ENCODE data around the gene ARFRP1. TPM values are rescaled to one million over a fixed set of nuclear protein-coding genes. Genes with fewer than 3 reads are reported as not detected.

ARFRP1 gene
- total and polyA plus RNA-seq, 2 experiments from 2014 or later: 16.7 to 24.6 TPM

GRCh38 chr20:63700199-63701050 is 7.4 kb downstream of the ARFRP1 start:
- Histone ChIP-seq H3K4me2 (no peak overlapping the region), H3K27me3 (ENCODE audit: insufficient read depth) (no peaks in the 10 kb centered on the region), H3K4me1 (ENCODE audit: insufficient read depth) (no peaks in the 10 kb centered on the region), H3K9me2 (ENCODE audit: insufficient read depth) (no peaks in the 10 kb centered on the region), H2AFZ (no peak overlapping the region), H4K20me1 (replicated peaks; ENCODE audit: insufficient read depth) (no peaks in the 10 kb centered on the region; the same call in 1 of the 2 replicates), H3F3A (replicated peaks; ENCODE audit: low read depth) (peaks cover 4% of the 10 kb centered on the region; the same call in 1 of the 2 replicates), H3K27ac (ENCODE audit: low read depth) (no peak overlapping the region), H3K4me3 (no peak overlapping the region), H3K36me3 (ENCODE audit: insufficient read depth) (no peaks in the 10 kb centered on the region), H3K79me2 (replicated peaks; ENCODE audit: insufficient read depth) (no peaks in the 10 kb centered on the region)
- no peak overlapping the region for H3K27ac Mint-ChIP-seq
- H3K4me1 Mint-ChIP-seq: peaks cover 3% of the 10 kb centered on the region; the same call in 2 of the 3 replicates
- DNase-seq (ENCODE audit: low spot score): no peak
- H3K27me3 Mint-ChIP-seq (ENCODE audit: insufficient read depth, low read depth, poor library complexity): peaks cover 15% of the 10 kb centered on the region
- no peak overlapping the region; the same call in 2 of the 3 replicates for H3K4me3 Mint-ChIP-seq
- no peaks in the 10 kb centered on the region for H3K9me3 Mint-ChIP-seq
- peaks cover 9% of the 10 kb centered on the region for H3K36me3 Mint-ChIP-seq (ENCODE audit: low read depth)
- ATAC-seq: no peak
- TF ChIP-seq JUNB (IDR thresholded peaks at IDR 0.05; ENCODE audit: unreplicated experiment): no peak

GRCh38 chr20:63699466-63700198 is 8.1 kb downstream of the ARFRP1 start:
- no peak overlapping the region for H3K27ac Mint-ChIP-seq
- no peak for DNase-seq (ENCODE audit: low spot score)

More at GRCh38 chr20:63699466-63700198, 8.1 kb downstream of the ARFRP1 start:
- no peaks in the 10 kb centered on the region for H4K20me1 ChIP-seq (replicated peaks; ENCODE audit: insufficient read depth)
- H3K4me1 ChIP-seq (ENCODE audit: insufficient read depth): no peaks in the 10 kb centered on the region
- H3F3A ChIP-seq (replicated peaks; ENCODE audit: low read depth): peaks cover 4% of the 10 kb centered on the region; the same call in 1 of the 2 replicates
- Mint-ChIP-seq H3K27me3 (ENCODE audit: insufficient read depth, low read depth, poor library complexity) (peaks cover 15% of the 10 kb centered on the region), H3K4me3 (no peak overlapping the region), H3K36me3 (ENCODE audit: low read depth) (peaks cover 3% of the 10 kb centered on the region; the same call in 2 of the 3 replicates), H3K4me1 (peaks cover 3% of the 10 kb centered on the region; the same call in 2 of the 3 replicates), H3K9me3 (no peaks in the 10 kb centered on the region)
- TF ChIP-seq ZNF462 (CRISPR knock-in tag; IDR thresholded peaks at IDR 0.05): no peak
- TF ChIP-seq POLR2AphosphoS5 (IDR thresholded peaks at IDR 0.05; ENCODE audit: low read depth): peak; percentile 1; the same call in 1 of the 2 replicates
- H3K9me2 ChIP-seq (ENCODE audit: insufficient read depth): no peaks in the 10 kb centered on the region
- no peak overlapping the region for H2AFZ ChIP-seq
- H3K4me3 ChIP-seq: no peak overlapping the region
- no peaks in the 10 kb centered on the region for H3K27me3 ChIP-seq (ENCODE audit: insufficient read depth)
- no peak overlapping the region for H3K27ac ChIP-seq (ENCODE audit: low read depth)
- no peaks in the 10 kb centered on the region for H3K36me3 ChIP-seq (ENCODE audit: insufficient read depth)
- no peaks in the 10 kb centered on the region for H3K79me2 ChIP-seq (replicated peaks; ENCODE audit: insufficient read depth)
- no peak for ATAC-seq
- no peak overlapping the region for H3K4me2 ChIP-seq
